Muscle layer of duodenum (tissue), 2 donors: ENCODE measurements around the gene NKAIN1.

ENCODE experiments used
- H3K27ac ChIP-seq: one replicate; pipeline ENCODE4 v1.7.0; 2013; ENCODE audit warnings: mild to moderate bottlenecking, low read length
- H3K27me3 ChIP-seq: one replicate; pipeline ENCODE4 v1.7.0; 2013; ENCODE audit warnings: low read depth, mild to moderate bottlenecking, control low read depth, low read length
- H3K36me3 ChIP-seq, 2 donors: one replicate each; pipeline ENCODE4 v1.7.0; 2013; ENCODE audit warnings: low read length in 2 of 2, control low read depth in 1 of 2, mild to moderate bottlenecking in 1 of 2; ENCODE audit not compliant: insufficient read depth in 2 of 2, control insufficient read depth in 1 of 2
- H3K4me1 ChIP-seq, 2 donors: one replicate each; pipeline ENCODE4 v1.7.0; 2013; ENCODE audit warnings: low read length in 2 of 2, mild to moderate bottlenecking in 2 of 2, control low read depth in 1 of 2, moderate library complexity in 1 of 2; ENCODE audit not compliant: insufficient read depth in 2 of 2, control insufficient read depth in 1 of 2
- H3K4me3 ChIP-seq, 2 donors: one replicate each; pipeline ENCODE4 v1.7.0; 2013; ENCODE audit warnings: low read length in 2 of 2, low read depth in 1 of 2, mild to moderate bottlenecking in 1 of 2
- H3K9me3 ChIP-seq, 2 donors: one replicate each; pipeline ENCODE4 v1.7.0; 2013; ENCODE audit warnings: low read length in 2 of 2, control low read depth in 1 of 2, mild to moderate bottlenecking in 1 of 2; ENCODE audit not compliant: control insufficient read depth in 1 of 2
- donor health status: healthy.

The NKAIN1 gene

DNA sequence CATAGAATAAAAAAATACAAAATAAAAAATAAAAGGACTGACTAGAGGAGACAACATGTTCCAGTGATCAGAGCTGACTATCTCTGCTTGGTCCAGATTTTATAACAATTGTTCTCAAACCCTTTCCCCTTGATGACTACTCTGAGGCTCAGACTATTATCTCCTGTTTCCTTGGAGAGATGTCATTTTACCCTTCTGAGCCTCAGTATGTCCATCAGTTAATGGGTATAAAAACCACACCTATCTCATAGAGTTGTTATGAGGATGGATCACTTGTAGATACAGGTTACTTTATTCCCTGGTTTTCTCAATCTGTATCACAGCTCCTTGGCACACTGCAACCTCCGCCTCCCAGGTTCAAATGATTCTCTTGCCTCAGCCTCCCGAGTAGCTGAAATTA is 7.0 kb downstream of the NKAIN1 start:
- Histone ChIP-seq H3K27me3 (no peaks in the 10 kb centered on the region), H3K4me3 (no peak overlapping the region), H3K27ac (no peak overlapping the region), H3K9me3 (no peaks in the 10 kb centered on the region), H3K4me1 (no peaks in the 10 kb centered on the region), H3K36me3 (no peaks in the 10 kb centered on the region)

DNA sequence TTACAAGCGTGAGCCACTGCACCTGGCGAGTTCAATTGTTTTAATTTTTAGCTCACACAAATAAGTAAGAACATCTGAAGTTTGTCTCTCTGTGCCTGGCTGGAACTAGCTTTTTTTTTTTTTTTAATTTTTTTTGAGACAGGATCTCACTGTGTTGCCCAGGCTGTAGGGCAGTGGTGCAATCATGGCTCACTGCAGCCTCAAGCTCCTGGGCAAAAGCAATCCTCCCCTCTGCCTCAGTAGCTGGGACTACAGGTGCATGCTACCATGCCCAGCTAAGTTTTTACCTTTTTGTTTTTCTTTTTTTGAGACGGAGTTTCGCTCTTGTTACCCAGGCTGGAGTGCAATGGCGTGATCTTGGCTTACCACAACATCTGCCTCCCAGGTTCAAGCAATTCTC is 7.9 kb downstream of the NKAIN1 start:
- Histone ChIP-seq H3K36me3 (no peaks in the 10 kb centered on the region), H3K27me3 (no peaks in the 10 kb centered on the region)

DNA sequence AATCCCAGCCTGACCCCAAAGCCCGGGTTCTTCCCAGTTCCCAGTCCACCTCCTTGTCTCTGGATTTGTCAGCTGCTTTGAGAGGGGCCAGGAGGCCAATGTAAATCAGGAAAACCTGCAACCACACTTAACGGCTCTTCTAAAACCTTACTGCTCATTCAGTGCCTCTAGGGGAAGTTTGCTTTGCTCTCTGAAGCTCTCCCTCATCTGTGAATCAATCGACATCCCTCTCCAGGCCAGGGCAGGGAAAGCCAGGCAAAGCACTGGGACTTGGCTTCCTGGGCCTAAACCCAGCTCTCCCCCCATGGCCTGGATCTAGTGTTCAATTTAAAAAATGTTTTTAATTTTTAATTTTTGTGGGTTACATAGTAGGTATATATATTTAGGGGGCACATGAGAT is 9.3 kb downstream of the NKAIN1 start:
- no peaks in the 10 kb centered on the region for H3K9me3 ChIP-seq
- no peaks in the 10 kb centered on the region for H3K36me3 ChIP-seq
- H3K4me3 ChIP-seq = no peak overlapping the region
- no peak overlapping the region for H3K27ac ChIP-seq
- H3K4me1 ChIP-seq = no peaks in the 10 kb centered on the region
- no peaks in the 10 kb centered on the region for H3K27me3 ChIP-seq

More for the DNA sequence above, 7.9 kb downstream of the NKAIN1 start:
- Histone ChIP-seq H3K9me3 (no peaks in the 10 kb centered on the region), H3K4me1 (no peaks in the 10 kb centered on the region), H3K4me3 (no peak overlapping the region), H3K27ac (no peak overlapping the region)

DNA sequence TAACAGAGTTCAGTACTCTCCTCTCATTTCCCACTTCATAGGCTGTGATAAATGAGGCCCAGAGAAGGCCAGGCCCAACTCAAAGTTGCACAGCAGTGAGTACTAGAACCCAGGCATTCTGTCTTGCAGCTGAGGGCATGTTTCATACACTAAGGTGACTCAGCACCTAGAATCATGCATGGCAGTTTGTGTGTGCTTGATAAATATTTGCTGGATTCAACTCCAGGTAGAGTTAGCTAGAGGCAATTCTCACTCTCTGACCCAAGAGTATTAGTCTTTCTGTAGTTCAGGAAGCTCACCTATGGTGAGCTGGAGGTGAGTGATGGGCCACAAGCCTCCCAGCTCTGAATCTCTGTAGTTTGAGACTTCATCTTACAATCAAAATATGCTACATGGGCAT is 10.7 kb downstream of the NKAIN1 start:
- Histone ChIP-seq H3K4me3 (no peak overlapping the region), H3K4me1 (no peaks in the 10 kb centered on the region), H3K9me3 (no peaks in the 10 kb centered on the region), H3K27ac (no peak overlapping the region), H3K36me3 (no peaks in the 10 kb centered on the region), H3K27me3 (no peaks in the 10 kb centered on the region)

DNA sequence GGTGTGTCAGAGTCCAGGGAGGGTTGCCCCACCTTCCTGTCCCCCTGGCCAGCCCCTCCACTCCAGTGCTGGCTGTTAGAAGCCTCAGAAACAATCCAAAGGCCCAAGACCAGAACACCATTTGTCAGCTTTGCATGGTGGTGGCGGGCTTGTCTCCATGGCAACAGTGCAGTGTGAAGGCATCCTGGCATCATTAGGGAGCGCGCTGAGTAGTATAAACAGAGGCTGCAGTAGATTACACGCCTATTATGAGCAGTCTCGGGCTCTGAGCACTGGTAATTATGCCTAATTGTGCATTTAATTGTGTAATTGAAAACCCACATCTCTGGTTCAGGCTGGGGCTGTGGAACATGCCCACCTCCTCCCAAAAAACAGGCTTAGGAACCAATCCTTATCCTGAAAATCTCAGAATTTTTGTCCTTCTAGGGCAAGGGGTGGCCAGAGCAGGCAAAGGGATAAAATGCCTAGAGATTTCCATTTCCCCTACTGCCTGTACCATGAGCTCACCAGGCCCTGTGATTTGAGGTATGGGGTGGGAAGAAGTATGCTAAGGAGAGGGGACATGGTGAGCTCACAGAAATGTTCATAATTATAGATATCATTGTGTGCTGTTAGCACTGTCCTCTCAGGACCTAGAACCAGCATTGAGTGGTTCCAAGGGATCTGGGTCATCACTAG is 11.7 kb downstream of the NKAIN1 start:
- Histone ChIP-seq H3K36me3 (no peaks in the 10 kb centered on the region), H3K27me3 (no peaks in the 10 kb centered on the region), H3K4me1 (no peaks in the 10 kb centered on the region), H3K27ac (no peak overlapping the region), H3K4me3 (no peak overlapping the region), H3K9me3 (no peaks in the 10 kb centered on the region)

DNA sequence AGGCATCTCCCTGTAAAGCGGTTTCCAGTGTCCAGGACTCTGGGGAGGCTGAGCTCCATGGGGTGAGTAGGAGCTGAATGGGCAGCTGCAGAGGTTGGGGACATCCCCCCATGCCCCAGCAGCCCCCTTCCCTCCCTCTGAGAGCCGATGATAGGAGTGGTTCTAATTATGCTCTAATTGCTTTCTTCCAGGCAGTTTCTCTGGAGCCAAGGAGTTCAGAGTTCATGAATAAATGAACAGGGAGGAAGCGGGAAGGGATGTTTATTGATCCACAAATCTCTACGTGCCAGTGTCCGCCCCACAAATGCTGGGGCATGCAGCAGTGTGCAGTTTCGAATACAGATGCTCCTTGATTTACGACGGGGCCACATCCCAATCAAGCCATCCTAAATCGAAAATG is 15.6 kb downstream of the NKAIN1 start:
- no peaks in the 10 kb centered on the region for H3K27me3 ChIP-seq
- H3K27ac ChIP-seq = no peak overlapping the region
- H3K9me3 ChIP-seq = no peaks in the 10 kb centered on the region
- no peak overlapping the region for H3K4me3 ChIP-seq
- no peaks in the 10 kb centered on the region for H3K4me1 ChIP-seq
- no peaks in the 10 kb centered on the region for H3K36me3 ChIP-seq

DNA sequence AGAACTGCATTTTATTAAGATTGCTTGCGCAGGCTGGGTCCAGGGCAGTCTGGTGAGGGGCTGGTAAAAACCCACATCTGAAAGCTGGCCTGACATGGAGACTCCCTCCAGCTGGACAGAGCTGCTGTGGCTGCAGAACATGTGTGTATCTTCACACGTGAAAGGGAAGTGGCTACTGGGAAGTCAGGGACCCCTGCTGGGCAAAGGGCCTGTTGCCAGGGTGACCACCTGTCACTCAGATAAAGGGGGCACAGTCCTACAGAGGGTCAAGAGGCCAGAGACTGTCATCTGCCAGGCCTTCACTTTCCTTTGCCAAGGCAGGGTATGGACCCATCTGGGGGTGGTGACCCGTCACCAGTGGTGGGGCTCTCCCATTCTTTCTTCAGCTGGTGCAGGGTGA is 17.5 kb downstream of the NKAIN1 start:
- H3K36me3 ChIP-seq = no peaks in the 10 kb centered on the region

DNA sequence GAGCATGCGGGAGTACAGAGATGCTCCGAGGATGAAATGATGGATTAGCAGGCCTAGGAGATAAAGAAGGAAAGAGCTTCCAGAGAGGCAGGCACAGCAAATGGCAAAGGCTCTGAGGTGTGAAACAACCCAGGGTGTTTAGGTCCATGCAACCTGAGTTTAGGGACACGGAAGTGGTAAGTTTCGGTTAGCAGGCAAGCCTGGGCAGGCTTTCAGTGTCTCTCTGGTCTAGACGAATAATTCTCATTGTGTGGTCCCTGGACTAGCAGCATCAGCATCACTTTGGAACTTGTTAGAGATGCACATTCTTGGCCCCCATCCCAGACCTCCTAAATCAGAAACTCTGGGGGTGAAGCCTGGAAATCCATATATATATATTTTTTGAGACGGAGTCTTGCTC is 18.6 kb downstream of the NKAIN1 start:
- Histone ChIP-seq H3K27me3 (no peaks in the 10 kb centered on the region), H3K36me3 (no peaks in the 10 kb centered on the region), H3K9me3 (no peaks in the 10 kb centered on the region), H3K27ac (no peak overlapping the region), H3K4me3 (no peak overlapping the region), H3K4me1 (peaks cover 0 to 3% of the 10 kb centered on the region in 2 donors)

More for the DNA sequence above, 17.5 kb downstream of the NKAIN1 start:
- no peak overlapping the region for H3K4me3 ChIP-seq
- no peaks in the 10 kb centered on the region for H3K9me3 ChIP-seq
- H3K4me1 ChIP-seq = no peaks in the 10 kb centered on the region
- H3K27ac ChIP-seq = no peak overlapping the region
- H3K27me3 ChIP-seq = no peaks in the 10 kb centered on the region

DNA sequence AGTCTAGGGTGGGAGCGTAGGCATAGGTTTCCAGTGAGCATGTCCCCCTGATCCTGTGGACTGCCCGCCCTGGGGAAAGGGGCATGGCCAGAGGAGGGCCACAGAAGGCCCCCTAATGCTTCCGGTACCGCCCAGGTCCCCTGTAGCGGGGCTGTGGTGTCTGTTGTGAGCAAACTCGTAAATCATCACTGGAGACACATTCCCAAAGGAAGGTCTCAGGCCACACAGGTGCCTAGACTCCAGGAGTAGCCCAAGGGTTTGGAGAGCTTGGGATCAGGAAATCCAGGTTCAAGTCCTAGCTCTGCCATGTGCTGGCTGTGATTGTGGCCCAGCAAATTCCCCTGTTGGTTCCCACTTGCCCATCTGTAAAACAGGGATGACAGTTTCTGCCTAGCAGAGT is 20.2 kb downstream of the NKAIN1 start:
- H3K27ac ChIP-seq = no peak overlapping the region
- peaks cover 0 to 19% of the 10 kb centered on the region in 2 donors for H3K4me1 ChIP-seq
- no peaks in the 10 kb centered on the region for H3K27me3 ChIP-seq
- no peaks in the 10 kb centered on the region for H3K9me3 ChIP-seq
- no peaks in the 10 kb centered on the region for H3K36me3 ChIP-seq
- no peak overlapping the region for H3K4me3 ChIP-seq

DNA sequence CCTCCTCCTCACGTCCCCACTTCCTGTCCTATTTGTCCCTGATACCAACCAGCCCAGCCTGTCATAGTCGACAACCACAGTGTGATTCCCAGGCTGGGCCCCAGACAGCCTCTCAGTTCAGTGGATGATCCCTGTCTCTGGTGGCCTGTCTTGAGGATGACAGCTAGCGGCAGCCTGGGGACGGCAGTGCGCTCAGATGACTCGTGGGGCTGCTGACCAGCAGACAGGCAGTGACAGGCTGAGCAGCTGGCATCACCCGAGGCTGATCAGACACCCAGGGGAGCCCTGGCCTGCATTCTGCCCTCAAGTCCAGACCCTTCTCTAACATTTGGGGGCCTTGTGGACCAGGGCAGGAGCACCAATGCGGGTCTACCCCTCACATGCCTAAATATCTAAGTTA is 21.0 kb downstream of the NKAIN1 start:
- H3K9me3 ChIP-seq = no peaks in the 10 kb centered on the region
- H3K27me3 ChIP-seq = no peaks in the 10 kb centered on the region
- H3K36me3 ChIP-seq = no peaks in the 10 kb centered on the region
- H3K27ac ChIP-seq = no peak overlapping the region
- H3K4me1 ChIP-seq = peaks cover 0 to 20% of the 10 kb centered on the region in 2 donors
- no peak overlapping the region for H3K4me3 ChIP-seq

DNA sequence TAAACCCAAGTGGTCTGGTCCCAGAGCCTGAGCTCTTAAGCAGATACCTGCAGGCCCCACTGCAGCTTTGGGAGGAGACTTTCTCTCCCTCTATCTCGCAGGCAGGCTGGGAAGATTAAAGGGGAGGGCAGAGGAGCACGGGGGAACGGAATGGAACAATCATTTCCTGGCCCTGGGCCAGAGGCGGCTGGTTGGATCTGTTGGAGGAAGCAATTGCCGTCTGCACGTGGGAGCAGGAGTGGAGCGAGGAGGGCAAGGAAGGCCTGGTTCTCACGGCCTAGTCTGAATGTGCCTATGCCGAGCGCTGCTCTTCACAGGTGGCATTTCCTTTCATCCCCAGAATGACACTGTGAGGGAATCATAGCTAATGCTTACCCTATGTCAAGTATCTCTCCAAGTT is 23.7 kb downstream of the NKAIN1 start:
- Histone ChIP-seq H3K4me3 (no peak overlapping the region), H3K4me1 (peaks cover 0 to 20% of the 10 kb centered on the region in 2 donors), H3K9me3 (no peaks in the 10 kb centered on the region), H3K27ac (no peak overlapping the region), H3K27me3 (no peaks in the 10 kb centered on the region), H3K36me3 (no peaks in the 10 kb centered on the region)

DNA sequence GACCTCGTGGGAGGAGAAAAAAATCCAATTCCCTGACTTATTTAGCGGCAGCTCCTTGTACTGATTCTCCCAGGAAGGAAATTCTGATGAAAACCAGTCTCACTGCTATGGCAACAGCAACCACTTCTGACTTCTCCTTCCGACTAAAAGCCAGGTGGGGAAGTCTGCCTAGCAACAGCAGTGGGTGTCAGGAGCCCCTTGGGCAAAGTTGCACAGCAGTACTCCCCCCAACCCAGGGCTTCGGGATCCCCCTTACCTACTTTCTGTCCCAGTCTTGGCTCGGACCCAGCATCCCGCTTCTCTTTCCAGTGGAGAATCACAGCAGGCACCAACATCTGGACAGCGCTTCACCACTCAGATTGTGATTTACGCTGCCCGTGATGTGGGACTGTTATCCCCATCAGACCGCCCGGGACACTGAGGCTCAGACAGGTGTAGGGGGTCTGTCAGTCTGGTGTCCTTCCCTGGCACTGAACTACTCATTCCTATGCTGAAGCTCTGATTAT is 24.6 kb downstream of the NKAIN1 start:
- Histone ChIP-seq H3K4me3 (no peak overlapping the region), H3K4me1 (peaks cover 0 to 20% of the 10 kb centered on the region in 2 donors), H3K27ac (no peak overlapping the region), H3K27me3 (no peaks in the 10 kb centered on the region), H3K9me3 (no peaks in the 10 kb centered on the region), H3K36me3 (no peaks in the 10 kb centered on the region)
